ENCODE measurements around the gene CAPN13. TPM values are rescaled to one million over a fixed set of nuclear protein-coding genes. Genes with fewer than 3 reads are reported as not detected.

CAPN13 gene
- total RNA-seq, 1 experiment from 2014 or later = not detected

- Mint-ChIP-seq H3K4me3 (ENCODE audit: unreplicated experiment) (no peak overlapping the region), H3K9me3 (ENCODE audit: unreplicated experiment) (no peaks in the 10 kb centered on the region), H3K4me1 (ENCODE audit: insufficient read depth, unreplicated experiment) (no peaks in the 10 kb centered on the region), H3K27me3 (ENCODE audit: insufficient read depth, unreplicated experiment) (peaks cover 17% of the 10 kb centered on the region), H3K36me3 (ENCODE audit: insufficient read depth, unreplicated experiment) (peaks cover 6% of the 10 kb centered on the region), H3K27ac (ENCODE audit: low read depth, unreplicated experiment) (no peak overlapping the region)
- ChIA-PET POLR2A (no interaction called here), CTCF (interaction anchor here (0.6 to 5.1 kb wide), 9 partner anchors 9 to 931 kb away, joined by 3 to 37 read pairs (median 5); no protein-coding TSS in a partner anchor)
- no peak for TF ChIP-seq CTCF (IDR thresholded peaks at IDR 0.05; ENCODE audit: unreplicated experiment)
- intact Hi-C loops (cut with micrococcal nuclease) = no loop called here
- DNase-seq (ENCODE audit: unreplicated experiment) = no peak
- BruUV-seq (replicated peaks) = no TSS peak
These were observed 113.4 kb downstream of the CAPN13 start for GRCh38 chr2:30693821-30694281.

GRCh38 chr2:30692829-30693275 lies 114.4 kb downstream of the CAPN13 start:
- POLR2A ChIA-PET = no interaction called here

GRCh38 chr2:30691948-30692828 lies 115.1 kb downstream of the CAPN13 start:
- CTCF ChIA-PET = interaction anchor here (0.6 to 5.1 kb wide), 8 partner anchors 14 to 527 kb away, joined by 3 to 37 read pairs (median 14); no protein-coding TSS in a partner anchor
- intact Hi-C loops (cut with micrococcal nuclease) = no loop called here
- Mint-ChIP-seq H3K27me3 (ENCODE audit: insufficient read depth, unreplicated experiment) (peaks cover 17% of the 10 kb centered on the region), H3K4me1 (ENCODE audit: insufficient read depth, unreplicated experiment) (no peaks in the 10 kb centered on the region), H3K4me3 (ENCODE audit: unreplicated experiment) (no peak overlapping the region), H3K36me3 (ENCODE audit: insufficient read depth, unreplicated experiment) (no peaks in the 10 kb centered on the region), H3K9me3 (ENCODE audit: unreplicated experiment) (no peaks in the 10 kb centered on the region), H3K27ac (ENCODE audit: low read depth, unreplicated experiment) (no peak overlapping the region)
- TF ChIP-seq CTCF (IDR thresholded peaks at IDR 0.05; ENCODE audit: unreplicated experiment) = peak; percentile 36
- DNase-seq (ENCODE audit: unreplicated experiment) = peak; percentile 29
- no TSS peak for BruUV-seq (replicated peaks)
- POLR2A ChIA-PET = no interaction called here

More at GRCh38 chr2:30692829-30693275, 114.4 kb downstream of the CAPN13 start:
- no peak overlapping the region for H3K4me3 Mint-ChIP-seq (ENCODE audit: unreplicated experiment)
- no peaks in the 10 kb centered on the region for H3K4me1 Mint-ChIP-seq (ENCODE audit: insufficient read depth, unreplicated experiment)
- no peak for DNase-seq (ENCODE audit: unreplicated experiment)
- intact Hi-C loops (cut with micrococcal nuclease) = no loop called here
- no peak overlapping the region for H3K27ac Mint-ChIP-seq (ENCODE audit: low read depth, unreplicated experiment)
- no peak for TF ChIP-seq CTCF (IDR thresholded peaks at IDR 0.05; ENCODE audit: unreplicated experiment)
- H3K27me3 Mint-ChIP-seq (ENCODE audit: insufficient read depth, unreplicated experiment) = peaks cover 17% of the 10 kb centered on the region
- no TSS peak for BruUV-seq (replicated peaks)
- CTCF ChIA-PET = interaction anchor here (0.9 to 5.1 kb wide), 5 partner anchors 13 to 528 kb away, joined by 3 to 37 read pairs (median 32); no protein-coding TSS in a partner anchor
- peaks cover 2% of the 10 kb centered on the region for H3K36me3 Mint-ChIP-seq (ENCODE audit: insufficient read depth, unreplicated experiment)
- no peaks in the 10 kb centered on the region for H3K9me3 Mint-ChIP-seq (ENCODE audit: unreplicated experiment)
